Measurements from ENCODE around the gene LCP1. TPM values are rescaled to one million over a fixed set of nuclear protein-coding genes. Genes with fewer than 3 reads are reported as not detected.

Gene LCP1
- total RNA-seq, 4 donors from 2014 or later, result 55.9 to 517 (median 110) TPM

DNA sequence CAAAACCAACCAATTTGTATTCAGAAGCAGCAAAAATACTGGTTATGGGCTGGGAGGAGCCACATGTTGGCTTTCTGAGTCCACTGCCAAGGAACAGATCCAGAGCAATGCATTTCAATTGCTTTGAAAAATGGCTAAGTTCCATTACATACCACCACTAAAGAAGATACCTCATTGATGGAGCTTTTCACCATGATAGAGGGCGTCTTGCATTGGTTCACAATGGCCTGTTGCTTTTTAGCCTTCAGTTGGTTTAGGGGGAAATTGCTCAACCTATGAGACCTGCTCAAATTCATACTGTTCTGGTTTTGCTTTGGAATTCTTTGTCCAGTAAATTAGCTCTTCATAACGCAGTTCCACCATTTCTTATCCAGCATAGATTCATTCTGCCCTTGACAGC lies 55.9 kb downstream of the LCP1 start:
- TF ChIP-seq, protein P1, sequence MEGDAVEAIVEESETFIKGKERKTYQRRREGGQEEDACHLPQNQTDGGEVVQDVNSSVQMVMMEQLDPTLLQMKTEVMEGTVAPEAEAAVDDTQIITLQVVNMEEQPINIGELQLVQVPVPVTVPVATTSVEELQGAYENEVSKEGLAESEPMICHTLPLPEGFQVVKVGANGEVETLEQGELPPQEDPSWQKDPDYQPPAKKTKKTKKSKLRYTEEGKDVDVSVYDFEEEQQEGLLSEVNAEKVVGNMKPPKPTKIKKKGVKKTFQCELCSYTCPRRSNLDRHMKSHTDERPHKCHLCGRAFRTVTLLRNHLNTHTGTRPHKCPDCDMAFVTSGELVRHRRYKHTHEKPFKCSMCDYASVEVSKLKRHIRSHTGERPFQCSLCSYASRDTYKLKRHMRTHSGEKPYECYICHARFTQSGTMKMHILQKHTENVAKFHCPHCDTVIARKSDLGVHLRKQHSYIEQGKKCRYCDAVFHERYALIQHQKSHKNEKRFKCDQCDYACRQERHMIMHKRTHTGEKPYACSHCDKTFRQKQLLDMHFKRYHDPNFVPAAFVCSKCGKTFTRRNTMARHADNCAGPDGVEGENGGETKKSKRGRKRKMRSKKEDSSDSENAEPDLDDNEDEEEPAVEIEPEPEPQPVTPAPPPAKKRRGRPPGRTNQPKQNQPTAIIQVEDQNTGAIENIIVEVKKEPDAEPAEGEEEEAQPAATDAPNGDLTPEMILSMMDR (IDR thresholded peaks at IDR 0.05; ENCODE audit: low read depth), result no peak

DNA sequence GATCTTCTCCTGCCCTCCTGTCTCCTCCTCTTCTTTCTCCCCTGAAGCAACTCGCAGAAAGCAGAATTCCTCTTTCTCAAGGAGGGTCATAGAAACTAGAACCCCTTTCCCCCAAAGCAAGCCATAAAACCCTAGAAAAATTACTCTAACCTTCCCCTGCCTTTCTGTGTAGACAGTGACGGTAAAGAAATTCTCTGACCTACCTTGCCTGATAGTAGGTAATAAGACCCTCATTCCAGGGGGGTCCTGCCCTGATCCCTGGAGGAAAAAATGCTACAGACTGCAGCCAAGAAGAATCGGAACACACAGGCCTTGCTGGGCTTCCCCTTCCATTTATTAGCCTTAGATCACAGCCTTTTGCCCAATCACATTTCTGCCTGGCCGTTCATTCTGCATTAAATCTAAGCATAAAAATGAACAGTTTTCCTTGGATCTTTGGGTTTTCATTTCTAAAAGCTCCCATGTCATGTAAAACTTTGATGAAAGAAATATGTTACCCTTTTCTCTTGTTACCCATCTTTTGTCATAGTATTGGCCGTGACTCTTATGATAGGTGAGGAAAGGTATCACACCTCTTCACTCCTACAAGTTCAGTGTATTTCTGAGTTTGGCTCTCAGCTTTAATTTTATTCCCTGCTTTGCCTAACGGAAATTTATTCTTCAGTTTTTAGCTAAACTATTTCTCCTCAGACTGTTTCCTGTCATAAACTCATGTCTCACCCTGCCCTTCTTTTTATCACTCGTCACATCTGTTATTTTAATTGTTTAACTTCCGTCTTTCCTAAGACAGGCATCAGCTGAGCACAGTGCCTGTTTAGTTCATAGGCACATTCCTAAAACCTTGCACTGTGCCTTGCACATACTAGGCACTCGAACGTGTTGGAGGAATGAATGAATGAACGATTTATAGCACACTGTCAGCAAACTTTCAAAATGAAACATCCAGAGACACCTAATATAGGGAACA lies 56.7 kb downstream of the LCP1 start:
- TF ChIP-seq, protein P1 (IDR thresholded peaks at IDR 0.05; ENCODE audit: low read depth), result no peak

DNA sequence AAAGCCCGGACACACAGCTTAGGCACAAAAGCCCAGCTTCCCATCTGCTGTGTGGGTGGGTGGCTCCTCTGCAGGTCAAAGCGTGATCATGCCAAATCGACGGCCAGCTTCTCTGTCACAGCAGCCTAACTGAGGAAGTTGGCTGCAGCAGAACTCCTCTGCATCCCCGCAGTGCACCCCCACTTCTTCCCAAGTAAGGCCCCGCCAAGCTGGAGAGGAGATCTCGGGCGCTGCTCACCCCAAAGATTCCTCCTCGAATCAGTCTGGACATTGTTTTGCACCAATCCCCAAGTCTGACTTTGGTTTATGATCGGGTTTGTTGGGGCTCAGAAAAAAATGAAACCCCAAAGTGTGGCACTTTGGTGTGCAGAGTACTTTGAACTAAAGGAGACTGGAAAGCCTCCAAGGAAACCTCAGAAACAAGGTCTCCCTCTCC lies 57.4 kb downstream of the LCP1 start:
- TF ChIP-seq, protein P1 (IDR thresholded peaks at IDR 0.05; ENCODE audit: low read depth), result no peak

DNA sequence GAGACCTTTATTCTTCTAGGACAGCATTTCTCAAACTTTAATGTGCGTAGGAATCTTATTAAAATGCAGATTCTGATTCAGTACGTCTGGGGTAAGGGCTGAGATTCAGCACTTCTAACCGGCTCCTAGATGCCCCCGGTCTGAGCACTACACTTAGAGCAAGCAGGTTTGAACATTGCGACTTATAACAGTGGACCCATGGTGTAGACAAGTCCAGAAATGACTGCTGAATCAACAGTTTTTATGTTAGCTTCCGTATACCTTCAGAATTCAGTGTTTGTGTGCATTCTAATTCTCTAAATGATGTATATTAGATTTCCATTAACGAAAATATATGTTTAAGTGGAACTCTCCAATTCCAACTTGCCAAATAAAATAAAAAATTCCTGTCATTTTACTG lies 59.7 kb downstream of the LCP1 start:
- TF ChIP-seq, protein P1 (IDR thresholded peaks at IDR 0.05; ENCODE audit: low read depth), result no peak

DNA sequence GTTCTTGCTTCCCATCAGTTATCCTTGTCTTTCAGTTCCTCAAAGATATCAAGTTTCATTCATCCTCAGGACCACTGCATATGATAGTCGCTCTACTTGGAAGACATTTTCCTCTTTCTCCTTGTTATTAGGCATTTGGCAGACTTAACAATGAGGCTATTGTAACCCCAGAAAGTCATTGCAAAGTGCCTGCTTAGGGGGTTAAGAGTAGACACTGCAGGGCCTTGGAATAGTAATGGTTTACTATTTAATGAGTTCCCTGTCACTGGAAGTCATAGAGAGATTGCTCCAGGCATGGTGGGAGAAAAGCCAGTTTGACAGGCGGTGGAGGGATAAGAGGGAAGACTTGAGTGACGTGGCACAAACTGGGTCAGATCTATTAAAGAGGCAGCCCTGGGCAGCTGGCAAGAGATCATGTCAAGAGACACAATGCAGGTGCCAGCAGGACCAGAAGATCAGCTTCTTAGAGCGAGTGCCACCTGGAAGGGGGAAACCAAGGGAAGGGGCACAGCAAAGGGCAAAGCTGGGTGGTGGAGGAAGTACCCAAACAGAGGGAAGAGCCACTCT lies 60.3 kb downstream of the LCP1 start:
- TF ChIP-seq, protein P1 (IDR thresholded peaks at IDR 0.05; ENCODE audit: low read depth), result no peak

DNA sequence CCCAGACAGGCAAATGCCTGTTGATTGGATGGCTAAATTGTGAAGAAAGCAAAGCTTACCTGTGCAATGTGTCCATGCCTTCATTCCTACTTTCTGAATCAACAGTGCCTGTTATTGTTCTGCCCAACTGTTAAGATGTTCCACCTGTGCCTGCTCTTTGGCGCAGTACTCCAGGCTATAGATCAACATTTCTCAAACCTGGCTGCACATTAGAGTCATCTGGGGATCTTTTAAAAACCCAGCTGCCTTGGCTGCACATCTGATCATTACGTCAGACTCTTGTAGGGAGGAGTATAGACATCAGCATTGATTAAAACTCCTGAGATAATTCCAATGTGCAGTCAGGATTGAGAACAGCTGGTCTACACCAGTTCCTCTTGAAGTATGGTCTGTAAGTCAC lies 60.9 kb downstream of the LCP1 start:
- TF ChIP-seq, protein P1 (IDR thresholded peaks at IDR 0.05; ENCODE audit: low read depth), result no peak

DNA sequence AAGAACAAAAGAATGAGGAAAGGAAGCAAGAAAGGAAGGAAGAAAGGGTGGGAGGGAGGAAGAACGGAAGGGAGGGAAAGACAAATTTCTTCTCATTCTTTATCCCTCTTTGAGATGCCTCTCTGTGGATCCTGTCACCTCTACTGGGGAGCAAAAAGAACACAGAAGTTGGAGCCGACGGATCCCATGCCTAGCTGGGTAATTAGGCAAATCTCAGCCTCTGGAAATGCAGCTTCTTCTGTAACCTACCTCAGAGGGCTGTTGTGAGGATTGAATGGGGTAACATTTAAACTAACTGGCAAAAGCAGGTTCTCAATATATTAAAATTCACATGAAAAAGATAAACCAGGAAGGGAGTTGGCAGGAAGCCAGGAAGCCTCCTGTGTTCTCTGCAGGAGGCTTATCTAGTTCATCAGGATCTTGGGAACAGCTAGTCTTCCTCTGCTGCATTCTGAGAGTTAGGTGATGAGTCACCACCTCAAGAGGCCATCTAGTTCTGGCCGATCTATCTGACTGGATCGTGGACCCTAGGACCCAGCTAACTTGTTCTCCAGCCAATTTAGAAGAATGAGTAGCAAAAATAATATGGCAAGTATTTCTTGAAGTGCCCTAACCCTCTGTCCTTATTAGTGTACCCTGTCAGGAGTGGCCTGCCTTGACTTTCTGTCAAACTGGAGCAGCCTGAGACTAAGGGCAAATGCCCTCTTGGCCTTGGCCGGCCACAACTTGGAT lies 61.9 kb downstream of the LCP1 start:
- TF ChIP-seq, protein P1 (IDR thresholded peaks at IDR 0.05; ENCODE audit: low read depth), result no peak

All from subcutaneous adipose tissue (tissue), 4 donors.